Measurements from ENCODE around the gene DYNLL1.

Gene DYNLL1

DNA sequence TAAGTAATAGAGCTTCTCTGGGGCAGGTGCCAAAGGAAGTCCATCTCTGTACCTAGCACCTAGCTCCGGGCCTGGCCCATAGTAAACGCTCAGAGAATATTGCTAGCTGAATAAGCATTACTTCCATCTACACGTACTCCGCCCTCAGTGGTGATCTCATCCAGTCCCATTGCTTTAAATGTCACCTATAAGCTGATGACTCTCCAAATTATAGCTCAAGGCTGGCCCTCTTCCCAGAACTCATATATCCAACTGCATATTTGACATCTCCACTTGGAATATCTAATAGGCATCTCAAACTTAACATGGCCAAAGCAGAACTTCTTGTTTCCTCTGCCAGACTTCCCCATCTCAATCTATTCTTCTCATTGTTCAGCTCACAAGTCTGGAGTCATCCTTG lies 6.9 kb upstream of the DYNLL1 start:
- no peaks in the 10 kb centered on the region for H3K9me3 ChIP-seq (ENCODE audit: control extremely low read depth in 1 of 5, control insufficient read depth in 4 of 5, insufficient read depth in 2 of 5, low read depth in 1 of 5, low read length in 4 of 5)
- H3K27ac ChIP-seq (ENCODE audit: insufficient read depth in 1 of 2, low read depth in 1 of 2, low read length in 2 of 2, poor library complexity in 1 of 2, severe bottlenecking in 2 of 2), result no peak overlapping the region
- POLR2A ChIA-PET, result no interaction called here
- H3K27me3 ChIP-seq (replicated peaks in 2 of 5; ENCODE audit: control insufficient read depth in 4 of 5, insufficient read depth in 5 of 5, low read length in 4 of 5), result no peaks in the 10 kb centered on the region
- DNase-seq, result no peak
- H3K4me3 ChIP-seq (ENCODE audit: control insufficient read depth in 1 of 7, extremely low read depth in 1 of 7, insufficient read depth in 4 of 7, low read depth in 2 of 7, low read length in 6 of 7), result no peak overlapping the region
- CTCF ChIA-PET, result interaction anchor here (1.1 to 2.4 kb wide), 2 partner anchors 9 to 13 kb away, joined by 3 to 8 read pairs; no protein-coding TSS in a partner anchor
- no peaks in the 10 kb centered on the region for H3K4me1 ChIP-seq (ENCODE audit: control extremely low read depth in 1 of 4, control insufficient read depth in 4 of 4, insufficient read depth in 4 of 4, low read length in 3 of 4)
- H3K36me3 ChIP-seq (ENCODE audit: control insufficient read depth in 4 of 4, insufficient read depth in 4 of 4, low read length in 3 of 4), result peaks cover 0 to 14% (median 2%) of the 10 kb centered on the region in 4 experiments
- 98% methylated on average over 4 of the region's 4 CpGs for WGBS (ENCODE audit: insufficient coverage)

- peaks cover 0 to 14% (median 2%) of the 10 kb centered on the region in 4 experiments for H3K36me3 ChIP-seq (ENCODE audit: control insufficient read depth in 4 of 4, insufficient read depth in 4 of 4, low read length in 3 of 4)
- H3K4me3 ChIP-seq (ENCODE audit: control insufficient read depth in 1 of 7, extremely low read depth in 1 of 7, insufficient read depth in 4 of 7, low read depth in 2 of 7, low read length in 6 of 7), result no peak overlapping the region
- DNase-seq, result no peak
- H3K4me1 ChIP-seq (ENCODE audit: control extremely low read depth in 1 of 4, control insufficient read depth in 4 of 4, insufficient read depth in 4 of 4, low read length in 3 of 4), result peaks cover 0 to 7% (median 5%) of the 10 kb centered on the region in 4 experiments
- no peaks in the 10 kb centered on the region for H3K9me3 ChIP-seq (ENCODE audit: control extremely low read depth in 1 of 5, control insufficient read depth in 4 of 5, insufficient read depth in 2 of 5, low read depth in 1 of 5, low read length in 4 of 5)
- CTCF ChIA-PET, result interaction anchor here (0.9 to 2.4 kb wide), 5 partner anchors 8 to 230 kb away, joined by 3 to 8 read pairs (median 4); no protein-coding TSS in a partner anchor
- WGBS (ENCODE audit: insufficient coverage), result 100% methylated on average over 3 of the region's 5 CpGs
- H3K27ac ChIP-seq (ENCODE audit: insufficient read depth in 1 of 2, low read depth in 1 of 2, low read length in 2 of 2, poor library complexity in 1 of 2, severe bottlenecking in 2 of 2), result no peak overlapping the region
- POLR2A ChIA-PET, result no interaction called here
- H3K27me3 ChIP-seq (replicated peaks in 2 of 5; ENCODE audit: control insufficient read depth in 4 of 5, insufficient read depth in 5 of 5, low read length in 4 of 5), result no peaks in the 10 kb centered on the region
These were observed 5.6 kb upstream of the DYNLL1 start for GRCh38 chr12:120490325-120490724.

DNA sequence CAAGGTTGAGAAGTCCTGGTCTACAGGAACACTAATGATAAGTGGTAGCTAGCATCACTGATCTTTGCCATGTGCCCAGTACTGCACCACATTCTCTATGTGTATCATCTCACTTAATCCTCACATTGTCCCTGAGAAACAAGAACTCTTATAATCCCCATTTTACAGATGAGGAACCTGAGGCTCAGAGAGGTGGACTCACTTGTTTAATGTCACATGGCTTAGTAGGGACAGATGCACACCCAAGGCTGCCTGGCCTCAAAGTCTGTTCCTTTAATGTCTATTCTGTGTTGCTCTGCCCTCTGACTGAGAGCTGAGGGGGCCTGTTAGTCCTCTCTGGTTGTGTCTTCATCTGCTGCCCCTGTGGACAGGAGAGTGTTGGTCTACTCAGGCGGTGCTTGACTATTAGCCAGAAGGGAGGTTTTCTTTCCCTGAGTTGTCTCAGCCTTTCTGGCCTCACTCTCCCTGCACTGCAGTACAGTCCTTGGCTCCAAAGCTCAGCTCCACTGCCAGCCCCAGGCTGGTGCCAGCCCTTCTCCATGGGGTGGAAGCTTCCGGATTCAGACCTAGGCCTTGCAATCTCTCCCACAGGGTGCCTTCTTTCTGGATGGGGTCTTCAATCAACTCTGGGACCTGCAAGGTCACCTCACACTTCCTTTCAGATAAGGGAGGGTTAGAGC lies 4.9 kb upstream of the DYNLL1 start:
- Histone ChIP-seq H3K4me3 (ENCODE audit: control insufficient read depth in 1 of 7, extremely low read depth in 1 of 7, insufficient read depth in 4 of 7, low read depth in 2 of 7, low read length in 6 of 7) (no peak overlapping the region), H3K4me1 (ENCODE audit: control extremely low read depth in 1 of 4, control insufficient read depth in 4 of 4, insufficient read depth in 4 of 4, low read length in 3 of 4) (peaks cover 0 to 9% (median 6%) of the 10 kb centered on the region in 4 experiments), H3K36me3 (ENCODE audit: control insufficient read depth in 4 of 4, insufficient read depth in 4 of 4, low read length in 3 of 4) (peaks cover 0 to 14% (median 2%) of the 10 kb centered on the region in 4 experiments), H3K27ac (ENCODE audit: insufficient read depth in 1 of 2, low read depth in 1 of 2, low read length in 2 of 2, poor library complexity in 1 of 2, severe bottlenecking in 2 of 2) (no peak overlapping the region), H3K27me3 (replicated peaks in 2 of 5; ENCODE audit: control insufficient read depth in 4 of 5, insufficient read depth in 5 of 5, low read length in 4 of 5) (no peaks in the 10 kb centered on the region), H3K9me3 (ENCODE audit: control extremely low read depth in 1 of 5, control insufficient read depth in 4 of 5, insufficient read depth in 2 of 5, low read depth in 1 of 5, low read length in 4 of 5) (no peaks in the 10 kb centered on the region)
- no peak for DNase-seq
- WGBS (ENCODE audit: insufficient coverage), result 100% methylated on average over 1 of the region's 2 CpGs
- ChIA-PET POLR2A (no interaction called here), CTCF (interaction anchor here (1.0 to 2.4 kb wide), 10 partner anchors 9 to 80 kb away, joined by 3 to 9 read pairs (median 5); partner anchors contain the start of gene SRSF9)

DNA sequence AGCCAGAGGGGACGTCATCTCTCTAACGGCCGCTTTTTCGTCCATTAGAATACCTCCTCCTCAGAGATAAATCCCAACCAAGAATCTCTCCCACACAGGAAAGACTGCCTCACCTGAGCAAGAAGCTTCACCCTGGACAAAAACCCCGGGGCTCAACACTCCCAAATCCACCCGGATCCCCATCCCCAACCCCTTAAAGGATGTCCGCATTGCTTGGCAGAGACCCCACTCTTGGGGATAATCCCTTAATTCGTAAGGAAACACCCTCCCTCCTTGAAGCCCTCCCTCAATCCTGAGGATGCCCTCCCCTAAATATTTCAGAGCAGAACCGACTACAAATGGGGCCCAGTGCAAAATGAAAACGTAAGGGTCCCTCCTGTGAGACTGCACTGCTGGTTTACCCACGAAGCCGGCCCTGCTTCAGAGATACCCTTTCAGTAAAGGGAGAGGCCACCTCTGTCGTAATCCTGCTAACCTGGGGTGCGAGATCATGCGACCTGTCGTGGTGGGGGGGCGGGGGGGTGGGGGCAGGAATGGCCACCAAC lies 655 bp upstream of the DYNLL1 start:
- DNase-seq, result no peak
- no peaks in the 10 kb centered on the region for H3K27me3 ChIP-seq (replicated peaks in 2 of 5; ENCODE audit: control insufficient read depth in 4 of 5, insufficient read depth in 5 of 5, low read length in 4 of 5)
- peaks cover 3 to 26% (median 14%) of the 10 kb centered on the region in 4 experiments for H3K36me3 ChIP-seq (ENCODE audit: control insufficient read depth in 4 of 4, insufficient read depth in 4 of 4, low read length in 3 of 4)
- POLR2A ChIA-PET, result interaction anchor here (0.6 to 0.8 kb wide), 2 partner anchors 25 to 197 kb away, joined by 3 to 4 read pairs; partner anchors contain the start of gene SRSF9
- CTCF ChIA-PET, result interaction anchor here (0.9 to 3.2 kb wide), 5 partner anchors 12 to 59 kb away, joined by 3 to 11 read pairs (median 9); no protein-coding TSS in a partner anchor
- no peaks in the 10 kb centered on the region for H3K9me3 ChIP-seq (ENCODE audit: control extremely low read depth in 1 of 5, control insufficient read depth in 4 of 5, insufficient read depth in 2 of 5, low read depth in 1 of 5, low read length in 4 of 5)
- 34% methylated on average over 7 of the region's 17 CpGs for WGBS (ENCODE audit: insufficient coverage)
- peak overlapping the region; percentile 33 to 92 for H3K27ac ChIP-seq (ENCODE audit: insufficient read depth in 1 of 2, low read depth in 1 of 2, low read length in 2 of 2, poor library complexity in 1 of 2, severe bottlenecking in 2 of 2)
- peak overlapping the region; percentile 55 to 99 (median 93) for H3K4me3 ChIP-seq (ENCODE audit: control insufficient read depth in 1 of 7, extremely low read depth in 1 of 7, insufficient read depth in 4 of 7, low read depth in 2 of 7, low read length in 6 of 7)
- H3K4me1 ChIP-seq (ENCODE audit: control extremely low read depth in 1 of 4, control insufficient read depth in 4 of 4, insufficient read depth in 4 of 4, low read length in 3 of 4), result peaks cover 9 to 24% (median 19%) of the 10 kb centered on the region in 4 experiments

GRCh38 chr12:120496413-120497340 lies 764 bp downstream of the DYNLL1 start:
- WGBS (ENCODE audit: insufficient coverage), result under 1% methylated on average over 38 of the region's 47 CpGs
- H3K4me3 ChIP-seq (ENCODE audit: control insufficient read depth in 1 of 7, extremely low read depth in 1 of 7, insufficient read depth in 4 of 7, low read depth in 2 of 7, low read length in 6 of 7), result peak overlapping the region; percentile 85 to 99 (median 93)
- H3K27ac ChIP-seq (ENCODE audit: insufficient read depth in 1 of 2, low read depth in 1 of 2, low read length in 2 of 2, poor library complexity in 1 of 2, severe bottlenecking in 2 of 2), result peak overlapping the region; percentile 80 to 92
- peaks cover 3 to 25% (median 14%) of the 10 kb centered on the region in 4 experiments for H3K36me3 ChIP-seq (ENCODE audit: control insufficient read depth in 4 of 4, insufficient read depth in 4 of 4, low read length in 3 of 4)
- H3K4me1 ChIP-seq (ENCODE audit: control extremely low read depth in 1 of 4, control insufficient read depth in 4 of 4, insufficient read depth in 4 of 4, low read length in 3 of 4), result peaks cover 9 to 29% (median 21%) of the 10 kb centered on the region in 4 experiments
- ChIA-PET CTCF (interaction anchor here (0.9 to 3.2 kb wide), 5 partner anchors 13 to 58 kb away, joined by 3 to 11 read pairs (median 5); no protein-coding TSS in a partner anchor), POLR2A (interaction anchor here (0.6 to 1.2 kb wide), 4 partner anchors 40 to 156 kb away, joined by 3 to 6 read pairs (median 4); partner anchors contain the start of genes GATC and TRIAP1)
- DNase-seq, result peak; percentile 70 to 82 (median 80)
- H3K27me3 ChIP-seq (replicated peaks in 2 of 5; ENCODE audit: control insufficient read depth in 4 of 5, insufficient read depth in 5 of 5, low read length in 4 of 5), result no peaks in the 10 kb centered on the region
- H3K9me3 ChIP-seq (ENCODE audit: control extremely low read depth in 1 of 5, control insufficient read depth in 4 of 5, insufficient read depth in 2 of 5, low read depth in 1 of 5, low read length in 4 of 5), result no peaks in the 10 kb centered on the region

DNA sequence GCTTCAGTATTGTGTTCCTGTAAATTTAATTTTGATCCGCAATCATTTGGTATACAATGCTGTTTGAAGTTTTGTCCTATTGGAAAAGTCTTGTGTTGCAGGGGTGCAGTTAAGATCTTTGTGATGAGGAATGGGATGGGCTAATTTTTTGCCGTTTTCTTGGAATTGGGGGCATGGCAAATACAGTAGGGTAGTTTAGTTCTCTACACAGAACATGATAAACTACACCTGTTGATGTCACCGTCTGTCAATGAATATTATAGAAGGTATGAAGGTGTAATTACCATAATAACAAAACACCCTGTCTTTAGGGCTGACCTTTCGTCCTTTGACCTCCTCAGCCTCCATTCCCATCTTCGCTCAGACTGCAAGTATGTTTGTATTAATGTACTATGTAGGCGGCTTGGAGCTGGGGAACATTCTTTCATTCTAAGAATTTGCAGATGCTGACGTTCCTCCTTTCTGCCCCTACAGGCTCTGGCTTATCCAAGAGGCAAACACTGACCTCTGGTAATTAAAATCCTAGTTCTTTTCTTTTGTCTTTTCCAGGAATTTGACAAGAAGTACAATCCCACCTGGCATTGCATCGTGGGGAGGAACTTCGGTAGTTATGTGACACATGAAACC lies 1.7 kb downstream of the DYNLL1 start:
- CTCF ChIA-PET, result interaction anchor here (0.9 to 3.2 kb wide), 6 partner anchors 14 to 79 kb away, joined by 3 to 11 read pairs (median 4); no protein-coding TSS in a partner anchor

More for the DNA sequence above, 1.7 kb downstream of the DYNLL1 start:
- no peak for DNase-seq
- whole genome bisulfite sequencing (ENCODE audit: insufficient coverage), result 64% methylated on average over 3 of the region's 9 CpGs
- POLR2A ChIA-PET, result no interaction called here
- Histone ChIP-seq H3K27ac (ENCODE audit: insufficient read depth in 1 of 2, low read depth in 1 of 2, low read length in 2 of 2, poor library complexity in 1 of 2, severe bottlenecking in 2 of 2) (peak overlapping the region; percentile 80 to 92), H3K36me3 (ENCODE audit: control insufficient read depth in 4 of 4, insufficient read depth in 4 of 4, low read length in 3 of 4) (peaks cover 4 to 25% (median 15%) of the 10 kb centered on the region in 4 experiments), H3K4me1 (ENCODE audit: control extremely low read depth in 1 of 4, control insufficient read depth in 4 of 4, insufficient read depth in 4 of 4, low read length in 3 of 4) (peaks cover 9 to 29% (median 21%) of the 10 kb centered on the region in 4 experiments), H3K4me3 (ENCODE audit: control insufficient read depth in 1 of 7, extremely low read depth in 1 of 7, insufficient read depth in 4 of 7, low read depth in 2 of 7, low read length in 6 of 7) (peak overlapping the region in 6 of 7 experiments; percentile 91 to 99 (median 94)), H3K9me3 (ENCODE audit: control extremely low read depth in 1 of 5, control insufficient read depth in 4 of 5, insufficient read depth in 2 of 5, low read depth in 1 of 5, low read length in 4 of 5) (no peaks in the 10 kb centered on the region), H3K27me3 (replicated peaks in 2 of 5; ENCODE audit: control insufficient read depth in 4 of 5, insufficient read depth in 5 of 5, low read length in 4 of 5) (no peaks in the 10 kb centered on the region)

Measured in common myeloid progenitor, CD34-positive (primary cell).